OCI-LY3 (cell line): ENCODE results near the gene TNFRSF6B.

Experiments
- EZH2phosphoT487 ChIP-seq: fragments of 200-600 bp; shearing (Covaris generic); IDR thresholded peaks from 2 replicates; pipeline ENCODE4 v1.6.1; 2018; ENCODE audit warnings: antibody characterized with exemption, mixed run types, low read depth
- TF ChIP-seq, protein P1 (sequence below): fragments of 200-600, 300-600 bp; sonication (generic); IDR thresholded peaks from 2 replicates; pipeline ENCODE4 v1.5.1; 2014; ENCODE audit warnings: antibody characterized with exemption, low read length, low read depth

DNA sequence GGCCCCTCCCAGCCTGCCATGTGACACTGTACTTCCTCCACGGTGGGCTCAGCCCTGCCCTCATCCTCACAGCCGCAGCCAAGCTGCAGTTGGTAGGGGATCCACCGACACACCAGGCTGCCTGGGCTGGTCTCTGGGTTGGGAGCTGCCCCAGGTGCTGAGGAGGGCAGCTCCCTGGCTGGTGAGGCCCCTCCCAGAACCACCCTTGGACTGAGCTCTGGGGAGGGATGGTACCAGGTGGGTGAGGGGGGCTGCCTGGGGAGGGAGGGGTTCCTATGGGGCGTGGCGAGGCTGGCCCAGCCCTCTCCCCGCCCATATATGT, 185 bp upstream of the TNFRSF6B start:
- TF ChIP-seq, protein P1, sequence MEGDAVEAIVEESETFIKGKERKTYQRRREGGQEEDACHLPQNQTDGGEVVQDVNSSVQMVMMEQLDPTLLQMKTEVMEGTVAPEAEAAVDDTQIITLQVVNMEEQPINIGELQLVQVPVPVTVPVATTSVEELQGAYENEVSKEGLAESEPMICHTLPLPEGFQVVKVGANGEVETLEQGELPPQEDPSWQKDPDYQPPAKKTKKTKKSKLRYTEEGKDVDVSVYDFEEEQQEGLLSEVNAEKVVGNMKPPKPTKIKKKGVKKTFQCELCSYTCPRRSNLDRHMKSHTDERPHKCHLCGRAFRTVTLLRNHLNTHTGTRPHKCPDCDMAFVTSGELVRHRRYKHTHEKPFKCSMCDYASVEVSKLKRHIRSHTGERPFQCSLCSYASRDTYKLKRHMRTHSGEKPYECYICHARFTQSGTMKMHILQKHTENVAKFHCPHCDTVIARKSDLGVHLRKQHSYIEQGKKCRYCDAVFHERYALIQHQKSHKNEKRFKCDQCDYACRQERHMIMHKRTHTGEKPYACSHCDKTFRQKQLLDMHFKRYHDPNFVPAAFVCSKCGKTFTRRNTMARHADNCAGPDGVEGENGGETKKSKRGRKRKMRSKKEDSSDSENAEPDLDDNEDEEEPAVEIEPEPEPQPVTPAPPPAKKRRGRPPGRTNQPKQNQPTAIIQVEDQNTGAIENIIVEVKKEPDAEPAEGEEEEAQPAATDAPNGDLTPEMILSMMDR: no peak
- TF ChIP-seq EZH2phosphoT487: no peak
